Measurements from ENCODE around the gene KSR2.

DNA sequence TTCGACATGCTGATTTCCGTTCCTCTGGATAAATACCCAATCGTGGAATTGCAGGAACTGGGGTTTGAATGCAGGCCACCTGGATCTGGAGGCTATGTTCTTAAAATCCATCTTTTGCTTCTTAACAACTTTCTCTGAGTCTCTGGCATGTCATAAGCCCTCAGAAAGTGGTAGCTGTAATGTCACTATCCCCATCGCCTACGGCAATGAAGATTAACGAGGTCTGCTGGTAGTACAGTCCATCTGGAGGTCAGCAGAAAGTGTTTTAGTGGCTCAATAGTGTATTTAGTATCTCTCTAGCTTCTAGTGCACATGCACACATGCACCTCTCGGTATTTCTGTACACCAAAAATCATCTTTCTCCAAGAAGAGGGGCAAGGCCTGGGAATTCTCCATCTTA lies 477.1 kb downstream of the KSR2 start:
- TF ChIP-seq, protein P1, sequence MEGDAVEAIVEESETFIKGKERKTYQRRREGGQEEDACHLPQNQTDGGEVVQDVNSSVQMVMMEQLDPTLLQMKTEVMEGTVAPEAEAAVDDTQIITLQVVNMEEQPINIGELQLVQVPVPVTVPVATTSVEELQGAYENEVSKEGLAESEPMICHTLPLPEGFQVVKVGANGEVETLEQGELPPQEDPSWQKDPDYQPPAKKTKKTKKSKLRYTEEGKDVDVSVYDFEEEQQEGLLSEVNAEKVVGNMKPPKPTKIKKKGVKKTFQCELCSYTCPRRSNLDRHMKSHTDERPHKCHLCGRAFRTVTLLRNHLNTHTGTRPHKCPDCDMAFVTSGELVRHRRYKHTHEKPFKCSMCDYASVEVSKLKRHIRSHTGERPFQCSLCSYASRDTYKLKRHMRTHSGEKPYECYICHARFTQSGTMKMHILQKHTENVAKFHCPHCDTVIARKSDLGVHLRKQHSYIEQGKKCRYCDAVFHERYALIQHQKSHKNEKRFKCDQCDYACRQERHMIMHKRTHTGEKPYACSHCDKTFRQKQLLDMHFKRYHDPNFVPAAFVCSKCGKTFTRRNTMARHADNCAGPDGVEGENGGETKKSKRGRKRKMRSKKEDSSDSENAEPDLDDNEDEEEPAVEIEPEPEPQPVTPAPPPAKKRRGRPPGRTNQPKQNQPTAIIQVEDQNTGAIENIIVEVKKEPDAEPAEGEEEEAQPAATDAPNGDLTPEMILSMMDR (IDR thresholded peaks at IDR 0.05): no peak
- no peak for TF ChIP-seq EZH2 (IDR thresholded peaks at IDR 0.05)
